ENCODE measurements around the gene DOP1A. TPM values are rescaled to one million over a fixed set of nuclear protein-coding genes. Genes with fewer than 3 reads are reported as not detected.

DOP1A gene
- total RNA-seq, 1 experiment from 2014 or later = 17.0 TPM

DNA sequence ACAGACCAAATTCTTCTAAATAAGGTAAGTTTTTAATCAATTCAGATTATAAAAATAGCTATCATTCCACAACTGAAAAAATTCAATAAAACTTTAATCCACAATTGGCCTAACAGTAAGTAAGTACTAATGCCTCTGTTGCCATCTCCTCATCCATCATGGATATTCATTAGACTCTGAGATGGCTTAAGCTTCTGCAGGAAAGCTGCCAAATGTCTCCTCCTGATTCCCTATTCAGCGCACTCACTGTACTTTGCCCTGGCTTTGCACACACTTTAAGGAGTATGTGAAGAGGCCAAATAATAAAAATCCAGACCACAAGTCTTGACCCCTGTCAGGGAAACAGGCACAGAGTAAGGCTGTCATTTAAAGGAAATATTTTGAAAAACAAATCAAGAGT is 102.0 kb downstream of the DOP1A start:
- Histone ChIP-seq H3K56ac (ENCODE audit: insufficient read length, low read depth, low read length) (no peak overlapping the region), H3K4me1 (ENCODE audit: insufficient read depth, low read length) (no peaks in the 10 kb centered on the region), H3K9me3 (ENCODE audit: control insufficient read depth, low read depth, low read length) (no peaks in the 10 kb centered on the region), H3K79me2 (ENCODE audit: insufficient read depth, low read length) (no peaks in the 10 kb centered on the region; the same call in 1 of the 2 replicates), H4K5ac (ENCODE audit: insufficient read length, low read depth, low read length) (no peak overlapping the region), H4K91ac (ENCODE audit: insufficient read length, low read depth, low read length) (no peak overlapping the region), H3K18ac (ENCODE audit: insufficient read length, low read depth, low read length) (no peak overlapping the region), H3K23me2 (ENCODE audit: insufficient read length, low read depth, low read length, poor library complexity, severe bottlenecking) (no peaks in the 10 kb centered on the region), H3K9ac (ENCODE audit: extremely low read depth, insufficient read length, low read length) (no peak overlapping the region), H2BK20ac (ENCODE audit: low read depth, low read length, poor library complexity, severe bottlenecking) (no peak overlapping the region), H3K4me2 (ENCODE audit: insufficient read depth, insufficient read length, low read length) (no peak overlapping the region), H2BK5ac (ENCODE audit: insufficient read length, low read length) (no peak overlapping the region), H2BK12ac (ENCODE audit: insufficient read length, low read depth, low read length) (no peak overlapping the region), H3K27me3 (ENCODE audit: insufficient read depth, low read length) (no peaks in the 10 kb centered on the region), H2BK15ac (ENCODE audit: low read depth, low read length) (no peak overlapping the region), H3T11ph (ENCODE audit: low read length) (no peak overlapping the region), H2AFZ (ENCODE audit: low read length) (no peak overlapping the region), H2AK5ac (ENCODE audit: insufficient read length, low read length) (no peak overlapping the region), H3K27ac (ENCODE audit: insufficient read length, low read depth, low read length) (no peak overlapping the region), H4K8ac (replicated peaks; ENCODE audit: insufficient read length, low read depth, low read length) (no peak overlapping the region), H3K14ac (ENCODE audit: insufficient read depth, low read length) (no peak overlapping the region), H3K79me1 (ENCODE audit: insufficient read depth, low read depth, low read length, poor library complexity, severe bottlenecking) (no peaks in the 10 kb centered on the region), H4K20me1 (ENCODE audit: control insufficient read depth, insufficient read depth, insufficient read length) (no peaks in the 10 kb centered on the region), H2BK120ac (ENCODE audit: low read depth, low read length, poor library complexity, severe bottlenecking) (no peak overlapping the region), H3K23ac (ENCODE audit: insufficient read length, low read depth, low read length) (no peak overlapping the region), H3K4ac (ENCODE audit: low read depth, low read length) (no peak overlapping the region)
- TF ChIP-seq, protein P1, sequence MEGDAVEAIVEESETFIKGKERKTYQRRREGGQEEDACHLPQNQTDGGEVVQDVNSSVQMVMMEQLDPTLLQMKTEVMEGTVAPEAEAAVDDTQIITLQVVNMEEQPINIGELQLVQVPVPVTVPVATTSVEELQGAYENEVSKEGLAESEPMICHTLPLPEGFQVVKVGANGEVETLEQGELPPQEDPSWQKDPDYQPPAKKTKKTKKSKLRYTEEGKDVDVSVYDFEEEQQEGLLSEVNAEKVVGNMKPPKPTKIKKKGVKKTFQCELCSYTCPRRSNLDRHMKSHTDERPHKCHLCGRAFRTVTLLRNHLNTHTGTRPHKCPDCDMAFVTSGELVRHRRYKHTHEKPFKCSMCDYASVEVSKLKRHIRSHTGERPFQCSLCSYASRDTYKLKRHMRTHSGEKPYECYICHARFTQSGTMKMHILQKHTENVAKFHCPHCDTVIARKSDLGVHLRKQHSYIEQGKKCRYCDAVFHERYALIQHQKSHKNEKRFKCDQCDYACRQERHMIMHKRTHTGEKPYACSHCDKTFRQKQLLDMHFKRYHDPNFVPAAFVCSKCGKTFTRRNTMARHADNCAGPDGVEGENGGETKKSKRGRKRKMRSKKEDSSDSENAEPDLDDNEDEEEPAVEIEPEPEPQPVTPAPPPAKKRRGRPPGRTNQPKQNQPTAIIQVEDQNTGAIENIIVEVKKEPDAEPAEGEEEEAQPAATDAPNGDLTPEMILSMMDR (conservative IDR thresholded peaks at IDR 0.05) = no peak
- DNase-seq = no peak
- no peak overlapping the region for H3K27ac Mint-ChIP-seq
- H3K4me1 Mint-ChIP-seq = no peaks in the 10 kb centered on the region
- H3K27me3 Mint-ChIP-seq (ENCODE audit: low read depth) = no peaks in the 10 kb centered on the region
- H3K4me3 Mint-ChIP-seq = no peak overlapping the region
- no peaks in the 10 kb centered on the region for H3K9me3 Mint-ChIP-seq
- no CpG with 5 or more reads among the region's 1 CpG for WGBS (ENCODE audit: extremely low coverage, insufficient read length, low lambda C conversion rate)
- peaks cover 26 to 87% (median 71%) of the 10 kb centered on the region in 3 experiments; a peak in 6 of 7 replicates for H3K36me3 Mint-ChIP-seq (ENCODE audit: insufficient read depth in 1 of 3, low read depth in 3 of 3)

Measured in H9 (cell line).